RWPE2 (cell line): ENCODE data around the gene CTNNA2.

ENCODE experiments used
- ATAC-seq: fragments of 200-7000 bp; cut with Tn5 transposase; 3 replicates; pipeline ENCODE4 v1.9.1; 2021; ENCODE audit warnings: low read depth
- DNase-seq: peaks from one replicate; pipeline ENCODE4 v3.0.0-alpha.2; 2020; ENCODE audit warnings: low spot score
- H3K27ac ChIP-seq: fragments of 450-650 bp; 2 replicates; pipeline ENCODE4 v1.5.1; 2017; ENCODE audit warnings: mild to moderate bottlenecking; ENCODE audit not compliant: poor library complexity, severe bottlenecking
- H3K27me3 ChIP-seq: fragments of 250-450 bp; sonication (Bioruptor Pico); 2 replicates; pipeline ENCODE4 v1.5.1; 2021; ENCODE audit warnings: mild to moderate bottlenecking, moderate library complexity; ENCODE audit not compliant: insufficient read depth, poor library complexity, severe bottlenecking
- H3K36me3 ChIP-seq: fragments of 250-450 bp; sonication (Bioruptor Pico); 2 replicates; pipeline ENCODE4 v1.5.1; 2020; ENCODE audit warnings: low read depth, mild to moderate bottlenecking, moderate library complexity
- H3K4me1 ChIP-seq: fragments of 250-450 bp; sonication (Bioruptor Pico); 2 replicates; pipeline ENCODE4 v1.5.1; 2021; ENCODE audit warnings: mild to moderate bottlenecking, moderate library complexity; ENCODE audit not compliant: insufficient read depth, poor library complexity, severe bottlenecking
- H3K4me3 ChIP-seq: fragments of 250-450 bp; sonication (Bioruptor Pico); 2 replicates; pipeline ENCODE4 v1.5.1; 2021; ENCODE audit warnings: mild to moderate bottlenecking, moderate library complexity; ENCODE audit not compliant: severe bottlenecking
- H3K9me3 ChIP-seq: fragments of 250-450 bp; sonication (Bioruptor Pico); 2 replicates; pipeline ENCODE4 v1.5.1; 2021; ENCODE audit warnings: mild to moderate bottlenecking, moderate library complexity; ENCODE audit not compliant: severe bottlenecking
- CTCF ChIP-seq: fragments of 450-650 bp; IDR thresholded peaks from one replicate; pipeline ENCODE4 v1.5.1; 2017; ENCODE audit warnings: mild to moderate bottlenecking, moderate library complexity; ENCODE audit not compliant: poor library complexity, severe bottlenecking

The CTNNA2 gene

GRCh38 chr2:80670763-80671162, 1157.9 kb downstream of the CTNNA2 start:
- no peak for DNase-seq
- Histone ChIP-seq H3K27me3 (no peaks in the 10 kb centered on the region), H3K4me1 (no peaks in the 10 kb centered on the region), H3K9me3 (no peaks in the 10 kb centered on the region), H3K4me3 (no peak overlapping the region), H3K27ac (no peak overlapping the region), H3K36me3 (no peaks in the 10 kb centered on the region)
- no peak for TF ChIP-seq CTCF
- no peak for ATAC-seq

GRCh38 chr2:80687524-80687923, 1174.7 kb downstream of the CTNNA2 start:
- H3K4me1 ChIP-seq = no peaks in the 10 kb centered on the region
- no peak for ATAC-seq
- no peak for TF ChIP-seq CTCF
- no peaks in the 10 kb centered on the region for H3K9me3 ChIP-seq
- no peak for DNase-seq
- H3K27ac ChIP-seq = no peak overlapping the region
- no peaks in the 10 kb centered on the region for H3K36me3 ChIP-seq
- H3K4me3 ChIP-seq = no peak overlapping the region
- no peaks in the 10 kb centered on the region for H3K27me3 ChIP-seq

GRCh38 chr2:80689106-80689505, 1176.3 kb downstream of the CTNNA2 start:
- H3K36me3 ChIP-seq = no peaks in the 10 kb centered on the region
- no peak for DNase-seq
- no peaks in the 10 kb centered on the region for H3K27me3 ChIP-seq
- H3K27ac ChIP-seq = no peak overlapping the region
- no peak overlapping the region for H3K4me3 ChIP-seq
- no peaks in the 10 kb centered on the region for H3K9me3 ChIP-seq
- H3K4me1 ChIP-seq = no peaks in the 10 kb centered on the region
- TF ChIP-seq CTCF = no peak
- ATAC-seq = no peak
